NOMO-1 treated with dmso at 0.1 percent for 144 hours (cell line): Measurements from ENCODE around the gene PDE3A.
A peak's percentile ranks its signal among the peaks of the same experiment; 100 is the strongest.
"Not testable (repeated sequence)": the region's sequence is repeated elsewhere in the genome, so short reads cannot be mapped to it uniquely, and the experiment has no call there.

Source experiments
- DNase-seq: peaks from one replicate; lab custom pipeline; 2025; ENCODE audit not compliant: unreplicated experiment; lab: John Stamatoyannopoulos, UW

PDE3A gene

GRCh38 chr12:20596061-20596460 is 227.7 kb downstream of the PDE3A start:
- no peak for DNase-seq

DNA sequence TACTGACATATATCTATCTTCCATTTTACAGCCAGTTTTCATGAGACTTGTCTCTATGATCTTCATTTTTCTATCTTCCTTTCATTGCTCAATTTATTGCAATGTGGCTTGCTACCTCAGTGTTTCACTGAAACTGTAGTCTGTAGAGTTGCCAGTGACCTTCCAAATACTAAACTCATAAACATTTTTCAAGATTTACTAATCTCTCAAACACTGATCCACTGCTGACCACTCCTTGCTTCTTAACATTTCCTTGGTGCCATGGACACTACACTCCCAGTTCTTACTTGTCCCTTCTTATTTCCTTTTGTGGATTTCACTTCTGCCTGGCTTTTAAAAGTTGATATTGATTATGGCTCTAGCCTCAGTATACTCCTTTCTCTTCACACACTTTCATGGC is 231.4 kb downstream of the PDE3A start:
- DNase-seq = no peak

- no peak for DNase-seq
These were observed 233.4 kb downstream of the PDE3A start for GRCh38 chr12:20601668-20602280.

- DNase-seq = no peak
These were observed 234.5 kb downstream of the PDE3A start for GRCh38 chr12:20602641-20603391.

DNA sequence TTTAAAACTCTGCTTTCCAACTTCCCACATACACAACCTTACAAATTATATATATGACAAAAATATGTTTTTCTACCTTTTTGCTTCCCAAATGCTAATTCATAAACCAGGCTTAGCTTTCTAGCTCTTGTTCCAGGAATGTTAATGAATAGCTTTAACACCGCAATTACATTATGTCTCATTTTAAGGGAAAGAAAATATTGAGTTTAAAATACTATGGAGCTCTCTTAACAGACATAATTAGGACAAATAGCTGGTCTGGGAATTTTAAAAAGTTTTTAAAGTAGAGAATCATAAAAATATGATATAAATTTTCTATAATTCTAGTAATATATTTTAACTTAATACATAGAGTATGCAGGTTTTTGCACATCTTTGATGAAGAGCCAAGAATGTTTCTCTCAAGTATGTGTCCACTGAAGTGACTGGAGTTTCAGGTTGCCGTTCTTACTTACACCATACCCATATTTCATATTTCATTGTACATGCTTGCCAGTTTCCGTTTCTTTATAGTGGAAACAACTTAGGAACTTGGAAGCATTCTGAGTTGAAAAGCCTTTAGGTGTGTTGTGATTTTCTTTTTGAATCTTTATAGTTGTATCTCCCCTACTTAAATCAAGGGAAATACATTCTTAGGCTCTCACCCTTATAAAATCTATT is 236.2 kb downstream of the PDE3A start:
- DNase-seq = no peak

- not testable (repeated sequence) for DNase-seq
These were observed 246.7 kb downstream of the PDE3A start for GRCh38 chr12:20615020-20615419.

DNA sequence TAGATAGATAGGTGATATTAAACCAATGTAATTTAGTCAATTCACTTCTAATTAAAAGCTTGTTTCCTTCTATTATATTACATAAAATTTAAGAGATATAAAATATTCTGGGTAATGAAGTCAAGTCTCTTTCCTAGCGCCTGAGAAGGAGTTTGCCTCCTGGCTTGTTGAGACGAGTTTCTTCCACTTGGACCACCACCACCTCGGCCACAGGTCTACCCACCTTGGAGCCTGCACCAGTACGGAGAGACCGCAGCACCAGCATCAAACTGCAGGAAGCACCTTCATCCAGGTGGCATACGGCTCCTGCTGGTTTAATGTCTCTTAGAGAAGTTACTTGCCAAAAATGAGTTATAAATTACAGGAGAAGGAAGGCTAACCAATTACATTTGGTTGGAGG is 247.8 kb downstream of the PDE3A start:
- DNase-seq = no peak

DNA sequence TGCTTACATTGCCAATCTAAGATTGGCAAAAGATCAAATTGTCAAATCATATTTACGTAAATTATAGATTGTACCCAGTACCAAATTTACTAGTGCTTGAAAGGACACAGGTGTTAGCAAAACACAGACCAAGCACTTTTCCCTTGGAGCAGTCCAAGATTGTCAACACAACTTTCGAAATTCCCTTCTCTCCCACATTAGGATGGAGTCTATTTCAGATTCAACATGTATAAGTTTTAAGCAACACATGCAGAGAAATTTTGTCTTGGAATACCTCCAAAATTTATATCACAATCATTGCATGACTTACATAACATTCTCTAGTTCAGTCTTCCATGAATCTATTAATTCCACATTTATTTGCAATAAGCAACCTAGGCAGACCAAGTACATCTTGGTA is 251.9 kb downstream of the PDE3A start:
- no peak for DNase-seq

GRCh38 chr12:20624718-20625117 is 256.4 kb downstream of the PDE3A start:
- DNase-seq = no peak

DNA sequence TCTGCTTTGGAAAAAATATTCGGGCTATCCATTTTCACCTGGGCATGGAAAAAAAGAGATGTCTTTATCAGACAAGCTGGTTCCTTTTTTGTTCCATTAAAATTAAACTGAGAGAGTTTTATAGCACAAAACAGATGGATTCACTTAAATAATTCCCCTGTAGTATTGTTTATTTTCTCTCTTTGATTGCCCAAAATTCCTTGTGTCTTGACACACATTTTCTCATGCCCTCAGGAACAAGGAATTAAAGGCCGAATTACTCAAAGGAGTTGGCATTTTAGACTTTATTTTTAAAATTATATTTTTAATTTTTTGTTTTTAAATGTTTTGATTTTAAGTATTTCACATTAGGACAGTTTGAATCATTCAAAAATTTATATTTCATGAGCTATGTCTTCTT is 257.2 kb downstream of the PDE3A start:
- no peak for DNase-seq

- DNase-seq = peak; percentile 62
These were observed 258.8 kb downstream of the PDE3A start for GRCh38 chr12:20627001-20627588.

DNA sequence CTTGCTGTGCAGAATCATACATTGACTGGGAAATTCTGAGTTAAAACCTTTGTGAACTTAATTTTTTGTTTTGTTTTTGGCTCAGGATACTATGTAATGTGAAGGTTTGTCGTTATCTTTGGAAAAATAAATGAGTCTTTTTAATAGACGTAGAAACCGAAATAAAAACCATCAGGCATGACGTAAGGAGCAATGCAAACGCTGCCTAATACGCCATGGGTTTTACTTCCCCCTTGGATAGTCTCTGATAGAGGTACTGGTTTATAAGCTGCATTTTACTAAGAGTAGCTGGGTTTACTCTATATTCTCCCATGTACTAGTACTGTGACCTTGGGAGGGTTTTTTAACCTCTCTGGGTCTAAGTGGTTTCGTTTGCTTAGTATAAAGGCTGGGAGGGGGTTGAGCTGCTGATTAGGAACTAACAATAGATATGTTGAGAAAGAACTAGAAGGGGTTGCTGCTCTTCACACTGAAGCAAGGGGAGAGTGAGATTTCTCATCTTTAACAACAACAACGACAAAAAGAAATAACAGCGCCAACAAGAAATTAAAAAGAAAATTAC is 260.0 kb downstream of the PDE3A start:
- peak; percentile 54 for DNase-seq

DNA sequence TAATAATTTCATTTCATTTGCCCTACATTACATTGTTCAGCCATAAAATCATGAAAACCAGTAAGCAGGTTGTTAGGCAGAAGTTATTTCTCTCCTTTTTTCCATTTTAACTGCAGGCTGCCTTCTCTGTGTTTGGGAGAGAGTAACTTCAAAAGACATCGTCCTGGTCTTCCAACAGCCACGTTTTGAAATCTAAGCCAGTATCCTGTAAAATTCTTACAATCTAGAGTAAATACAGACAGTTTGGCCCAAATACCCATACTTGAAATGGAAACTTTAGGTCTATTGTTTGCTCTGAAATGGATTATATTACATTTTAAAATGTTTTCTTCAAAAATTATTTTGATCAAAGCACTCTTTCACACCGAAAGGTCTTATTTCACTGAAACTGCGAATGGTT is 260.7 kb downstream of the PDE3A start:
- DNase-seq = no peak

- DNase-seq = no peak
These were observed 261.2 kb downstream of the PDE3A start for GRCh38 chr12:20629414-20630156.

DNA sequence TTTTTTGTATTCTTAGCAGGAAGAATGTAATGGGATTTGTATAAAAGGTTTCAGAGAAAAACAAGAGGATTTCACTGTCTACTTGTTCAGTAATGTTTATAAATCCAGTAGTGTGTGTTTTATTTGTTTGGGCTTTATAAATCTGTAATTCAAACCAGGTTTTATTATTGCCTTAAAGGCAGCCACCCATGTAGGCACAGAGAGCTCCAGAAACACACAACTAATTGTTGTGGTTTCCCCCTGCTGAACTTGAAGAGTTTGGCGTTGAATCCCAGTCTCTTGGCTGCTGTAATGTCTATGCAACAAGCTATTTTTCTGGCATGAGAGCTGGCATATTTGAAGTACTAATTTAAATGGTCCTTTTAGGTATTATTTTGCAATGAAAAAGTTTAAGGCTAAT is 263.4 kb downstream of the PDE3A start:
- DNase-seq = no peak

DNA sequence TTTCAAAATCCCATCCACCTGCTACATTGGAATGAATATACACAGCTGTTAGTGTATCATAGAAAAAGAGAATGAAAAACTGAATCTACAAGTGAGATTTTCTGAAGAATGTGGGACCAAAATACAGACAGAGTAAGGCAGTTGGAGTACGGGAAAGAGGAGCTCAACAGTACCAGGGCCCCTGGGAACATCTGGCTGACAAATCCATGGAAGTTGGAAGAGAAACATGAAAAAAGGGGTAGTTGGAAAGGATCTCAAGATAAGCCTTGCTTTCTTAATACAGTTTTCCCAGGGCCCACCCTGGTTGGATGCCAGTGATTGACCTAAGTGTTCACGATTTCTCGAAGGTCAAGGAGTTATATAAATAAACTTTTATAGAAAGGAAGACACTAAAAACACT is 272.8 kb downstream of the PDE3A start:
- no peak for DNase-seq

DNA sequence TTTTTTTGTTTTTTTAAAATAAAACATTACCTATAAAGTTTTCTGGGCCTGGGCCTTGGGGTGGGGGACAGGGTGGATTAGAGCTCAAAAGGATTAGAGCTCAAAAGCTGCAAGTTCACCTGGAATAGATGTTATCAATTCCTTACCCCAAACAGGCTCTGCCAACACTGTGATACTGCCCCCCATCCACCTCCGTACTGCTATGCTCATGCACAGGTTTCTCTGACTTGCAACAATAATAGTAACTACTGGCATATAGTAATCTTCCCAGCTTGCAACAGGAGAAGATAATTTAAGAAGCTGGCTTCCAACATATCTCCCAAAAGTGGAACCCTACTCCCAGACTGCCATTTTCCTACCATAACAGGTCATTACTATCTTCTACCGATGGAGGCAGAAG is 275.5 kb downstream of the PDE3A start:
- no peak for DNase-seq

DNA sequence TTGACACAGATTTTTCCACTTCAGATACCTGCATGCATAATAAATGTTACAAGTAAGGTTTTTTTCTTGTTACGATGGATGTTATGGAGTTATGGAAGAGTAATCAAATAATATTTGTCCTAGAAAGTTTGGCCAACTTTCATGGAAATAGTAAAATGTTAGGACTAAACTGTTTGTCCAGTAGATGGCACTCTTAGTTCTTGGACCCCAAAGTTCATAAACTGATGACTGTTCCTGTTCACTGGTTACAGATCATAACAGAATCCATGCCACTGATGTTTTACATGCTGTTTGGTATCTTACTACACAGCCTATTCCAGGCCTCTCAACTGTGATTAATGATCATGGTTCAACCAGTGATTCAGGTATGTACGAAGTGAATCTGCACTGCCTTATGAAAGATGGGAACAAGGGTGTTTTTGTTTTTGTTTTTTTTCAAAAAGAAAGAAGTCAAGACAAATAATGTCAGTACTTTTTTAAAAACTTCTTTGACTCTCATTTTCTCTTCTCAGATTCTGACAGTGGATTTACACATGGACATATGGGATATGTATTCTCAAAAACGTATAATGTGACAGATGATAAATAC is 278.0 kb downstream of the PDE3A start:
- DNase-seq = no peak

DNA sequence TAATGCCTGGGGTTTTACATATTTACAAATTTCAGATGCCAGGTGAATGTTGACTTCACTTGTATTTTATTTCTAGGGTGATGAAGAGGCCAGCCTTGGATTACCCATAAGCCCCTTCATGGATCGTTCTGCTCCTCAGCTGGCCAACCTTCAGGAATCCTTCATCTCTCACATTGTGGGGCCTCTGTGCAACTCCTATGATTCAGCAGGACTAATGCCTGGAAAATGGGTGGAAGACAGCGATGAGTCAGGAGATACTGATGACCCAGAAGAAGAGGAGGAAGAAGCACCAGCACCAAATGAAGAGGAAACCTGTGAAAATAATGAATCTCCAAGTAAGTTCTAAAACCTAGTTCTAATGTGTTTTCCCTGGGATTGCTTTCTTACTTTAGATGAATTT is 285.5 kb downstream of the PDE3A start:
- DNase-seq = no peak

GRCh38 chr12:20656600-20656999 is 288.3 kb downstream of the PDE3A start:
- DNase-seq = no peak

- DNase-seq = no peak
These were observed 289.2 kb downstream of the PDE3A start for GRCh38 chr12:20657496-20657895.
